Body of pancreas (tissue), 4 donors: ENCODE results near the gene ADH1C.

ENCODE experiments used
- POLR2A ChIP-seq, 3 donors: fragments of 450-650 bp; IDR thresholded peaks; one replicate each; pipeline ENCODE4 v1.6.1; 2016; ENCODE audit warnings: antibody characterized with exemption in 3 of 3, mild to moderate bottlenecking in 2 of 3
- TF ChIP-seq, protein P1 (sequence below), 7 experiments: fragments of 450-650 bp in 4 of 7; fragments of 200-600 bp in 3 of 7; sonication (generic) in 3 of 7; IDR thresholded peaks; one replicate each; pipeline ENCODE4 v1.5.1; 2016 to 2019; ENCODE audit warnings: antibody characterized with exemption in 7 of 7

DNA sequence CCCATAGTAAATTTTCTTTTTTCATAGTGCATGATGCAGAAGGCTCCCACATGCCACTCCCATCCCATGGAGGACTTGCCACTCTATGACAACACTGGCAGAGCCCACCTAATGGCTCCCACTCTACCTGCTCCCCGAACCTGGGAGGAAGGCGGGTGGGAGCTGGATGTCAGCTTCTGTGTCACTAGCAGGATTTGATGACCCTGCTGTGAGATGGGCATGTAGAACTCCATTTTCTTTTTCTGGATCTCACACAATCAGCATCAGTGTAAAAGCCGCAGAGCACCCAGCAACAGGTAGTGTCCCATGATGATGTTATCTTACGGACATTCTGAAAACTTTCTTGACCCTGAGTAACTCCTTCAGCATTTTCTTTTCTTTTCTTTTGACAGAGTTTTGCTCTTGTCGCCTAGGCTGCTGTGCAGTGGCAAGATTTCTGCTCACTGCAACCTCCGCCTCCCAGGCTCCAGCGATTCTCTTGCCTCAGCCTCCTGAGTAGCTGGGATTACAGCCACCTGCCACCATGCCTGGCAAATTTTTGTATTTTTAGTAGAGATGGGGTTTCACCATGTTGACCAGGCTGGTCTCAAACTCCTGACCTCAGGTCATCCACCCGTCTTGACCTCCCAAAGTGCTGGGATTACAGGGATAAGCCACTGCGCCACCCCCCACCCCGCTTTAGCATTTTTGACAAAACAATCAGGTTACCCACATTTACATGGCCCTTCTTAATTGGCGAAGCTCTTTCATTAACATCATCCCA lies 46.7 kb downstream of the ADH1C start:
- TF ChIP-seq, protein P1, sequence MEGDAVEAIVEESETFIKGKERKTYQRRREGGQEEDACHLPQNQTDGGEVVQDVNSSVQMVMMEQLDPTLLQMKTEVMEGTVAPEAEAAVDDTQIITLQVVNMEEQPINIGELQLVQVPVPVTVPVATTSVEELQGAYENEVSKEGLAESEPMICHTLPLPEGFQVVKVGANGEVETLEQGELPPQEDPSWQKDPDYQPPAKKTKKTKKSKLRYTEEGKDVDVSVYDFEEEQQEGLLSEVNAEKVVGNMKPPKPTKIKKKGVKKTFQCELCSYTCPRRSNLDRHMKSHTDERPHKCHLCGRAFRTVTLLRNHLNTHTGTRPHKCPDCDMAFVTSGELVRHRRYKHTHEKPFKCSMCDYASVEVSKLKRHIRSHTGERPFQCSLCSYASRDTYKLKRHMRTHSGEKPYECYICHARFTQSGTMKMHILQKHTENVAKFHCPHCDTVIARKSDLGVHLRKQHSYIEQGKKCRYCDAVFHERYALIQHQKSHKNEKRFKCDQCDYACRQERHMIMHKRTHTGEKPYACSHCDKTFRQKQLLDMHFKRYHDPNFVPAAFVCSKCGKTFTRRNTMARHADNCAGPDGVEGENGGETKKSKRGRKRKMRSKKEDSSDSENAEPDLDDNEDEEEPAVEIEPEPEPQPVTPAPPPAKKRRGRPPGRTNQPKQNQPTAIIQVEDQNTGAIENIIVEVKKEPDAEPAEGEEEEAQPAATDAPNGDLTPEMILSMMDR (IDR thresholded peaks at IDR 0.05) = no peak
- no peak for TF ChIP-seq POLR2A (IDR thresholded peaks at IDR 0.05)
